A549 (cell line): ENCODE results near the gene HMG20B. TPM values are rescaled to one million over a fixed set of nuclear protein-coding genes. Genes with fewer than 3 reads are reported as not detected.

Source experiments
- ATAC-seq, 2 experiments: fragments of 200-7000 bp in 1 of 2; fragments of >200 bp in 1 of 2; cut with Nextera tagmentation in 1 of 2; cut with Tn5 transposase in 1 of 2; 3 replicates each; pipeline versions ENCODE4 v1.8.0 to v1.9.1; 2018 to 2020; ENCODE audit warnings: mild to moderate bottlenecking in 1 of 2, moderate library complexity in 1 of 2
- CTCF ChIA-PET: fragments of 300-600 bp; sonication (Branson Sonifier 250); formaldehyde crosslinking; extraction: SDS; loops from one replicate; lab custom pipeline; 2021; ENCODE audit warnings: antibody characterized with exemption, inconsistent platforms; lab: Yijun Ruan, JAX
- POLR2A ChIA-PET: fragments of 350-600 bp; formaldehyde crosslinking; extraction: SDS; loops from one replicate; lab custom pipeline; 2021; ENCODE audit warnings: antibody characterized with exemption, inconsistent platforms; lab: Yijun Ruan, JAX
- DNase-seq, 2 experiments: peaks; one replicate each; pipeline versions ENCODE4 v3.0.0 to v3.0.0-alpha.2; 2011 to 2016; ENCODE audit warnings: low read depth in 1 of 2, low spot score in 1 of 2
- FAIRE-seq: peaks from 2 replicates; lab custom pipeline; 2011; peaks lifted over from hg19 to GRCh38; lab: Jason Lieb, UNC
- H3K27ac ChIP-seq, 2 experiments: fragments of >200 bp; sonication (Bioruptor Twin); formaldehyde crosslinking; 3 replicates each; pipeline ENCODE4 v1.5.1; 2016 to 2017
- H3K4me1 ChIP-seq: fragments of >200 bp; sonication (Bioruptor Twin); formaldehyde crosslinking; 3 replicates; pipeline ENCODE4 v1.6.1; 2016
- H3K4me2 ChIP-seq: fragments of >200 bp; sonication (Bioruptor Twin); formaldehyde crosslinking; 3 replicates; pipeline ENCODE4 v1.6.1; 2016
- H3K4me3 ChIP-seq: fragments of >200 bp; sonication (Bioruptor Twin); formaldehyde crosslinking; 3 replicates; pipeline ENCODE4 v1.5.1; 2016
- H3K9me3 ChIP-seq: fragments of >200 bp; sonication (Bioruptor Twin); formaldehyde crosslinking; 3 replicates; pipeline ENCODE4 v1.6.1; 2016
- BHLHE40 ChIP-seq: IDR thresholded peaks from 2 replicates; pipeline ENCODE4 v1.6.1; 2012; ENCODE audit warnings: low read depth, low read length, inconsistent platforms
- CEBPB ChIP-seq, 2 experiments: fragments of >200 bp in 1 of 2; sonication (Bioruptor Twin) in 1 of 2; formaldehyde crosslinking in 1 of 2; IDR thresholded peaks; 2 replicates each; pipeline ENCODE4 v1.6.1; 2012 to 2016
- CHD4 ChIP-seq: fragments of 200-600 bp; sonication (generic); IDR thresholded peaks from 2 replicates; pipeline ENCODE4 v1.6.1; 2016; ENCODE audit warnings: antibody characterized with exemption, mild to moderate bottlenecking, borderline replicate concordance
- E2F6 ChIP-seq: IDR thresholded peaks from 2 replicates; pipeline ENCODE4 v1.6.1; 2012; ENCODE audit warnings: low read depth, borderline replicate concordance
- EHMT2 ChIP-seq: fragments of 200-600 bp; sonication (generic); IDR thresholded peaks from 2 replicates; pipeline ENCODE4 v1.6.1; 2016; ENCODE audit warnings: antibody characterized with exemption, low read depth, mild to moderate bottlenecking, moderate library complexity
- FOXS1 ChIP-seq: fragments of 250-450 bp; sonication (Bioruptor Pico); IDR thresholded peaks from 2 replicates; pipeline ENCODE4 v1.5.0; 2020; ENCODE audit warnings: mild to moderate bottlenecking, moderate library complexity
- HEYL ChIP-seq: fragments of 250-450 bp; sonication (Bioruptor Pico); IDR thresholded peaks from 2 replicates; pipeline ENCODE4 v1.8.0; 2021; ENCODE audit warnings: mild to moderate bottlenecking, moderate library complexity
- HMGXB4 ChIP-seq: fragments of 250-450 bp; sonication (Bioruptor Pico); IDR thresholded peaks from 2 replicates; pipeline ENCODE4 v1.5.0; 2021; ENCODE audit warnings: mild to moderate bottlenecking, moderate library complexity, borderline replicate concordance
- HOXB13 ChIP-seq: fragments of 250-450 bp; sonication (Bioruptor Pico); IDR thresholded peaks from 2 replicates; pipeline ENCODE4 v1.5.0; 2020; ENCODE audit warnings: low read depth, mild to moderate bottlenecking, moderate library complexity
- MAFK ChIP-seq: fragments of 450-650 bp; IDR thresholded peaks from 2 replicates; pipeline ENCODE4 v1.6.1; 2014; ENCODE audit not compliant: partially characterized antibody
- MAZ ChIP-seq: fragments of 150-350 bp; IDR thresholded peaks from 2 replicates; pipeline ENCODE4 v1.6.1; 2014; ENCODE audit warnings: antibody characterized with exemption, low read depth, low read length, borderline replicate concordance
- POLR2A ChIP-seq: IDR thresholded peaks from 2 replicates; pipeline ENCODE4 v1.6.1; 2012; ENCODE audit warnings: mild to moderate bottlenecking, low read length
- RAD21 ChIP-seq, 2 experiments: fragments of >200 bp in 1 of 2; sonication (Bioruptor Twin) in 1 of 2; formaldehyde crosslinking in 1 of 2; IDR thresholded peaks in 1 of 2; conservative IDR thresholded peaks in 1 of 2; 2 replicates in 1 of 2; 3 replicates in 1 of 2; pipeline ENCODE4 v1.6.1; 2012 to 2018; ENCODE audit warnings: inconsistent platforms in 1 of 2
- RARB ChIP-seq: fragments of 250-450 bp; sonication (Bioruptor Pico); IDR thresholded peaks from 2 replicates; pipeline ENCODE4 v1.8.0; 2021; ENCODE audit warnings: mild to moderate bottlenecking, moderate library complexity
- RCOR1 ChIP-seq: fragments of 150-350 bp; IDR thresholded peaks from 2 replicates; pipeline ENCODE4 v1.6.1; 2014; ENCODE audit warnings: antibody characterized with exemption, low read length, low read depth
- REST ChIP-seq: fragments of 200-600 bp; sonication (generic); IDR thresholded peaks from 2 replicates; pipeline ENCODE4 v1.6.1; 2016; ENCODE audit warnings: antibody characterized with exemption, mild to moderate bottlenecking, moderate library complexity
- SMC3 ChIP-seq: fragments of >200 bp; sonication (Bioruptor Twin); formaldehyde crosslinking; IDR thresholded peaks from 3 replicates; pipeline ENCODE4 v1.6.1; 2018; ENCODE audit warnings: inconsistent platforms
- TP53 ChIP-seq: fragments of 250-450 bp; sonication (Bioruptor Pico); IDR thresholded peaks from 2 replicates; pipeline ENCODE4 v1.5.0; 2021; ENCODE audit warnings: mild to moderate bottlenecking, moderate library complexity
- ZFP36 ChIP-seq: fragments of 450-650 bp; IDR thresholded peaks from 2 replicates; pipeline ENCODE4 v1.6.1; 2014; ENCODE audit warnings: borderline replicate concordance; ENCODE audit not compliant: partially characterized antibody
- ZSCAN20 ChIP-seq: fragments of 250-450 bp; sonication (Bioruptor Pico); IDR thresholded peaks from 2 replicates; pipeline ENCODE4 v1.8.0; 2022; ENCODE audit warnings: mild to moderate bottlenecking, moderate library complexity
- WGBS: methylation state at CpG from one replicate; pipeline ENCODE4 v1.1.6; 2017; ENCODE audit errors: missing lambda C conversion rate; 5-methylcytosine and 5-hydroxymethylcytosine counted together
- polyA plus RNA-seq, 4 experiments: library from polyadenylated mRNA; depleted of rRNA in 3 of 4; stranded (reverse); fragments of >200 nt; fragmentation: RNase III in 1 of 4; extraction: RNeasy Plus Mini Kit Qiagen cat#74134 plus additional on column Dnase treatment in 1 of 4; gene quantifications; 2 replicates in 3 of 4; 3 replicates in 1 of 4; pipeline ENCODE4 v1.2.3, GENCODE V29; 2011 to 2017
- TF ChIP-seq, protein P1 (sequence below): fragments of >200 bp; sonication (Bioruptor Twin); formaldehyde crosslinking; IDR thresholded peaks from 2 replicates; pipeline ENCODE4 v1.6.1; 2016

Gene HMG20B
- polyA plus RNA-seq, 2 of the 4 experiments (the other 2 are of a cell fraction), result 24.2 to 47.1 TPM

DNA sequence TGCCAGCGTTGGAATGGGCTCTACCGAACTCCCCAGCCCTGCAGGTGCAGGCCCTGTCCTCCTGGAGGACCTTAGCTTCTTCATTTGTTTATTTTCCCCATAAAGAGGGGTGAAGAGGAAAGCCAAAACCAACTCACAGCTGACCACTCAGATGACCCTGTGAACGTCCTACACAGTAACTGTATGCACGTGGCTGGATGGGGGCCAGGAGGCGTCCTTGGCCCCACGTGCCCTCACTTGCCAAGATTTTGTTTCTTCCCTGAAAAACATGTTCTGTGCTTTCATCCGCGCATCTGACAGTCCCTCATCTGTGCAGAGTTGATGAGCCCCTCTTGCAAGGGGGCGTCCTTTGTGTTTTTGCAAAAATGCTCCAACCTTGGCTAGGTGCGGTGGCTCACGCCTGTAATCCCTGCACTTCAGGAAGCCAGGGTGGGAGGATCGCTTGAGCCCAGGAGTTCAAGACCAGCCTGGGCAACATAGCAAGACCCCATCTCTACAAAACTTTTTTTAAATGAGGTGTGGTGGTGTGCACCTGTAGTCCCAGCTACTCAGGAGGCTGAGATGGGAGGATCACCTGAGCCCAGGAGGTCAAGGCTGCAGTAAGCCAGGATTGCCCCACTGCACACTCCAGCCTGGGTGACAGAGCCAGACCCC lies 39.1 kb upstream of the HMG20B start:
- no peak for FAIRE-seq
- WGBS, result 89% methylated on average over 8 of the region's 12 CpGs
- ATAC-seq, result no peak
- Histone ChIP-seq H3K4me1 (no peaks in the 10 kb centered on the region), H3K4me3 (no peak overlapping the region), H3K9me3 (no peaks in the 10 kb centered on the region), H3K4me2 (no peak overlapping the region), H3K27ac (no peak overlapping the region)
- TF ChIP-seq SMC3 (no peak), POLR2A (no peak), REST (no peak), RARB (CRISPR knock-in tag) (no peak), HMGXB4 (CRISPR knock-in tag) (no peak), TP53 (CRISPR knock-in tag) (no peak), MAZ (no peak), HOXB13 (CRISPR knock-in tag) (no peak)
- POLR2A ChIA-PET, result no interaction called here
- no peak for DNase-seq
- CTCF ChIA-PET, result interaction anchor here (1.2 kb wide), 2 partner anchors 42 to 52 kb away, joined by 3 to 4 read pairs; no protein-coding TSS in a partner anchor

GRCh38 chr19:3534375-3535234 lies 38.1 kb upstream of the HMG20B start:
- Histone ChIP-seq H3K4me1 (no peaks in the 10 kb centered on the region), H3K27ac (no peak overlapping the region), H3K9me3 (no peaks in the 10 kb centered on the region), H3K4me3 (no peak overlapping the region), H3K4me2 (no peak overlapping the region)
- DNase-seq, result no peak
- WGBS, result 97% methylated on average over 21 of the region's 38 CpGs
- POLR2A ChIA-PET, result no interaction called here
- CTCF ChIA-PET, result no interaction called here
- FAIRE-seq, result no peak
- ATAC-seq, result no peak
- TF ChIP-seq FOXS1 (no peak), RCOR1 (no peak), ZFP36 (no peak), SMC3 (no peak), RAD21 (conservative IDR thresholded peaks at IDR 0.05 in 1 of 2, IDR thresholded peaks at IDR 0.05 in 1 of 2) (no peak), CHD4 (no peak), CEBPB (IDR thresholded peaks at IDR 0.05) (no peak), EHMT2 (no peak), TP53 (CRISPR knock-in tag) (no peak), E2F6 (no peak), MAFK (no peak), ZSCAN20 (CRISPR knock-in tag) (no peak), BHLHE40 (no peak), HEYL (CRISPR knock-in tag) (no peak)
- TF ChIP-seq, protein P1, sequence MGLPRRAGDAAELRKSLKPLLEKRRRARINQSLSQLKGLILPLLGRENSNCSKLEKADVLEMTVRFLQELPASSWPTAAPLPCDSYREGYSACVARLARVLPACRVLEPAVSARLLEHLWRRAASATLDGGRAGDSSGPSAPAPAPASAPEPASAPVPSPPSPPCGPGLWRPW, result no peak
